ENCODE results near the gene RPS6KA2. TPM values are rescaled to one million over a fixed set of nuclear protein-coding genes. Genes with fewer than 3 reads are reported as not detected.

Gene RPS6KA2
- total RNA-seq, 2 donors from 2014 or later: 7.8 to 13.6 TPM

DNA sequence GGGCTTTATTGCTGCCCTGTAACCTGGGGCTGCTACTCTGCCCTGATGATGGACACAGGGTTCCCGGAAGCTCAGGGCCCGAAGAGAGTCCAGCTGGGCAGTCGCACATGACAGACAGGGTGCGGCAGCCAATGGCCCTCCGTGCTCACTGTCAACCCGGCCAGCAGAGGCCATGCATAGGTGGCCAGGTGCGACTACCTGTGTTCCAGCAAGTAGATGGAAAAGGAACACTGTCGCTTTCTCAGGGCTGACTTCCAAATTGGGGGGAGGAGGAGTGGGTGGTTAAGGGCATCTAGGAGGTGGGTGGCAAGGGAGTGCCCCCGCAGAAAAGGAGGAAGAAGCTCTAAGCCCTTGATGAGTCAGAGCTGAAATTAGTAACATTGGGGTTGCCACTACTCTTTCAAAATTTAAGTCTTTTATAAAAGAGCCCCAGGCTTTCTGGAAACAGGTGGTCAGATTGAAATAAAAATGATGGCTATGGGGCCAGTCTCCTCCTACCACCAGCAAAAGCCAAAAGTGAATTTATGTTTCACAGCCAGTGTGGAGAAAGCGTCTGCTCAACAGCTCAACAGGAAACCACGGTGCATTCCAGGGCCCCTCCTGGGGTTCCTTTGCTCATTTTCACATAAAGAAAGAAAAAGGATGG lies 38.2 kb downstream of the RPS6KA2 start:
- Histone ChIP-seq H3K9ac (ENCODE audit: low read depth in 2 of 2, low read length in 2 of 2) (no peak overlapping the region), H3K4me1 (no peaks in the 10 kb centered on the region), H3K36me3 (no peaks in the 10 kb centered on the region), H3K27ac (no peak overlapping the region), H3K4me3 (no peak overlapping the region), H3K9me3 (no peaks in the 10 kb centered on the region), H3K27me3 (no peaks in the 10 kb centered on the region)
- TF ChIP-seq CTCF (IDR thresholded peaks at IDR 0.05): no peak
- intact Hi-C loops (cut with DNase I): no loop called here
- DNase-seq: no peak

DNA sequence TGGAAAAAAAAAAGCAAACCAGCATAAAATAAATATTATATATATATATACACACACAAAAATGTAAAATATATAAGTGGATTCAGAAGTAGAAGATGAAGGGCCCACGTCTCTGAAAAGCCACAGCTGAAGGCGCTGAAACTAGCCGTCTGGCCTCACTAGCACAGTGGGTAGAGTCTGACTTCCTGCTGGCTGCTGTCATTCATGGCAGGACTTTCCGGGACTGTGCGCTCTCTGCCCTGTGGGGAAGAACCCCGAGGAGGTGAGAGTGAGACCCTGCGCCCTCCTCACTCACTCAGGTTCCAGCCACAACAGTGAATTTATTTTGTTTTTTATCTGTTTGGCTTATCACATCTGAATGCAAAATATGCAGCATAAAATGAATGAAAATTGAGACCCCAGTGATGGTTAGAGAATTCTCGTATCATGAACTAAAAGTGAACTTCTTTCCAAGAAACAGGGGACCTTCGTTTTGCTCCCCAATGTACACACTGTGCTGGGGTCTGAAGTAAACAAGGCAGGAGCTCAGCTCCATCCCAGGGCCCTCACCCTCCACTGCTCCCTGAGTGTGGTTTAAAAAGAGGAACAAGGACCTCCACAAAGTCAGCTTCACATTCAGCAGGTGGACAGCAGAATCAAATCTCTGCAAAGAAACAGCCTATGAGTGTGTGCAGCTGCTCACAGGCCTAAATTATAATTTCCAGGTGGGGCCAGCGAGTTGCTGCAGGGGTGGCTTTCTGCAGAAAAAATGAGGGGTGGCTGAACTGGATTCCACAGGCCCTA lies 39.2 kb downstream of the RPS6KA2 start:
- no peaks in the 10 kb centered on the region for H3K9me3 ChIP-seq
- no peak overlapping the region for H3K4me3 ChIP-seq
- no peak overlapping the region for H3K27ac ChIP-seq
- no peaks in the 10 kb centered on the region for H3K4me1 ChIP-seq
- no peaks in the 10 kb centered on the region for H3K36me3 ChIP-seq
- H3K27me3 ChIP-seq: no peaks in the 10 kb centered on the region
- TF ChIP-seq CTCF (IDR thresholded peaks at IDR 0.05): no peak
- no peak overlapping the region for H3K9ac ChIP-seq (ENCODE audit: low read depth in 2 of 2, low read length in 2 of 2)
- intact Hi-C loops (cut with DNase I): no loop called here
- DNase-seq: no peak

DNA sequence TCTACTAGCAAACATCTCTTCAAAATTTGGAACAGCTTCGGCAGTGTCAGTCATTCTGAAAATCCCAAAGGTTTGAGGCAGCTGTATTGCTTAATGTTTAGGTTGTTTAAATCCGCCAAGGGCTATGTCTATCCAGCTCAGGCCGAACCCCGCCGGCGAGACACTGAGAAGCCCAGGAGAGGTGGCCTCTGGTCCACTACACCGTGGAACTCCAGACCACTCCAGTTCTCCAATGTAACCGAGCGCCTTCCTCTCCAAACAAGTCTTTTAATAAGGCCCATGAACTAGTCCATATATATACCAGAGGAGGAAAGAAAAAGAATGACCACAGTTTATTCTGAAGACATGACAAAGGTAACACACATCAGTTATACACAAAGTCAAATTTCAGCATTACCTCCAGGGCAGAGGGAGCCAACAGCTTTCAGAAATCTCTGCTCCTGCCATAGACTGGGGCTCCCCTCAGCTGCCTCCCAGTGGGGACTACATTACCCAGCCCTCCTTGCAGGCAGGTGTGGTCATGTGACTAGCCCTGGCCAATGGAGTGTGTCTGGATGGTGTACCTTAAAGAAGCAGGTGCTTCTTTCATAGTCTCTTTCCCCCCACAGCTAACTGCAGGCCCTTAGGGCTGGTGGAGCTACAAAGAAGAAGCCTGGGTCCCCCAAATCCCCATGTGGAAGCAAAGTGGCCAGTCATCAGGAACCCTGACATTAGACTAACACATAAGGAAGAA lies 40.5 kb downstream of the RPS6KA2 start, which contains the start of gene RAMACL:
Gene RAMACL, minus strand, starts transcription at position 255 of the 733 bp plus-strand sequence. Its CDS starts 201 bp downstream, at position 54.
- intact Hi-C loops (cut with DNase I): no loop called here
- no peaks in the 10 kb centered on the region for H3K27me3 ChIP-seq
- no peaks in the 10 kb centered on the region for H3K36me3 ChIP-seq
- H3K27ac ChIP-seq: no peak within 1 kb of the TSS
- DNase-seq: peak; percentile 36
- no peaks in the 10 kb centered on the region for H3K4me1 ChIP-seq
- no peaks in the 10 kb centered on the region for H3K9me3 ChIP-seq
- no peak within 1 kb of the TSS for H3K4me3 ChIP-seq
- H3K9ac ChIP-seq (ENCODE audit: low read depth in 2 of 2, low read length in 2 of 2): no peak within 1 kb of the TSS
- TF ChIP-seq CTCF (IDR thresholded peaks at IDR 0.05): no peak

- Histone ChIP-seq H3K27me3 (no peaks in the 10 kb centered on the region), H3K27ac (no peak overlapping the region), H3K4me3 (no peak overlapping the region), H3K9ac (ENCODE audit: low read depth in 2 of 2, low read length in 2 of 2) (no peak overlapping the region), H3K36me3 (no peaks in the 10 kb centered on the region), H3K4me1 (no peaks in the 10 kb centered on the region), H3K9me3 (no peaks in the 10 kb centered on the region)
- no peak for DNase-seq
- intact Hi-C loops (cut with DNase I): no loop called here
- TF ChIP-seq CTCF (IDR thresholded peaks at IDR 0.05): no peak
Observed at GRCh38 chr6:166584853-166585429, 42.1 kb downstream of the RPS6KA2 start.

DNA sequence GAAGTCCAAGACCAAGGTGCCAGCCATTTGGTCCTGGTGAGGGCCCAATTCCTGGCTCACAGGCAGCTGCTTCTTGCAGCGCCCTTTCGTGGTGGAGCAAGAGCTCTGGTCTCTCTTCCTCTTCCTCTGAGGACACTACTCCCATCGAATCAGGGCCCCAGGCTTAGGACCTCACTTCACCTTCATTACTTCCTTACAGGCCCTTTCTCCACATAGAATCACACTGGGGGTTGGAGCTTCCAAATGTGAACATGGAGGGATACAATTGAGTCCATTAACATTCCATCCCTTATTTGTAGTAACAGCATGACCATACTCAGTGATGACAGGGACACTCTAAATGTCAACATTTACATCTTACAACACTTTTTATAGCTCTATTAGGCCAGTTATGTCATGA lies 42.9 kb downstream of the RPS6KA2 start:
- no peak overlapping the region for H3K4me3 ChIP-seq
- H3K4me1 ChIP-seq: no peaks in the 10 kb centered on the region
- H3K9me3 ChIP-seq: no peaks in the 10 kb centered on the region
- no peak for DNase-seq
- H3K36me3 ChIP-seq: no peaks in the 10 kb centered on the region
- TF ChIP-seq CTCF (IDR thresholded peaks at IDR 0.05): no peak
- H3K27ac ChIP-seq: no peak overlapping the region
- intact Hi-C loops (cut with DNase I): no loop called here
- H3K27me3 ChIP-seq: no peaks in the 10 kb centered on the region
- no peak overlapping the region for H3K9ac ChIP-seq (ENCODE audit: low read depth in 2 of 2, low read length in 2 of 2)

Data from colonic mucosa (tissue), 4 donors.